Measurements from ENCODE around the gene HS2ST1. TPM values are rescaled to one million over a fixed set of nuclear protein-coding genes. Genes with fewer than 3 reads are reported as not detected.

The HS2ST1 gene
- total and polyA plus RNA-seq, 4 donors: 5.4 to 11.8 (median 8.2) TPM

DNA sequence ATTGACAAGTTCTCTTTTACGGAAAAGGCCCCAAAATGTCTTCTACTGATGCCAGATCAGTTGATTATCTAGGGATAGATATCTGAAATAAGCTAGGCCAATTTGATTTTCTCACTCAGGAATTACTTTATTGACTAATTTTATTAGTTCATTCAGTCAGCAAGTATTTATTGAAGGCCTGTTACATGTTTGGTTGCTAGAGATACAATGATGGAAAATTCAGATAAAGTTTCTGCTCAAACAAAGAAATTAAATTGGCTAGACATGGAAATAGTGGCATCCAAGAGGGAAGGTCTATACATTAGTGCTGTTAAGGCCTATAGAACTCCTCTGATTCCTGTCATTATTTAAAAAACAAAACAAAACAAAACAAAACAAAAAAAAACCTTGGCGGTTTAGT is 56.5 kb downstream of the HS2ST1 start:
- TF ChIP-seq YY1 (IDR thresholded peaks at IDR 0.05) (no peak), SP1 (IDR thresholded peaks at IDR 0.05) (no peak), JUND (IDR thresholded peaks at IDR 0.05) (no peak), TAF1 (conservative IDR thresholded peaks at IDR 0.05) (no peak), RAD21 (IDR thresholded peaks at IDR 0.05) (no peak), GABPA (IDR thresholded peaks at IDR 0.05 in 1 of 2, conservative IDR thresholded peaks at IDR 0.05 in 1 of 2) (no peak), EGR1 (IDR thresholded peaks at IDR 0.05; ENCODE audit: low read depth in 2 of 2) (no peak), FOXA2 (IDR thresholded peaks at IDR 0.05) (no peak), HNF4A (conservative IDR thresholded peaks at IDR 0.05) (no peak), RXRA (IDR thresholded peaks at IDR 0.05) (no peak), FOXA1 (IDR thresholded peaks at IDR 0.05) (no peak), HNF4G (IDR thresholded peaks at IDR 0.05) (no peak), NR2F2 (IDR thresholded peaks at IDR 0.05) (no peak)
- TF ChIP-seq, protein P1, sequence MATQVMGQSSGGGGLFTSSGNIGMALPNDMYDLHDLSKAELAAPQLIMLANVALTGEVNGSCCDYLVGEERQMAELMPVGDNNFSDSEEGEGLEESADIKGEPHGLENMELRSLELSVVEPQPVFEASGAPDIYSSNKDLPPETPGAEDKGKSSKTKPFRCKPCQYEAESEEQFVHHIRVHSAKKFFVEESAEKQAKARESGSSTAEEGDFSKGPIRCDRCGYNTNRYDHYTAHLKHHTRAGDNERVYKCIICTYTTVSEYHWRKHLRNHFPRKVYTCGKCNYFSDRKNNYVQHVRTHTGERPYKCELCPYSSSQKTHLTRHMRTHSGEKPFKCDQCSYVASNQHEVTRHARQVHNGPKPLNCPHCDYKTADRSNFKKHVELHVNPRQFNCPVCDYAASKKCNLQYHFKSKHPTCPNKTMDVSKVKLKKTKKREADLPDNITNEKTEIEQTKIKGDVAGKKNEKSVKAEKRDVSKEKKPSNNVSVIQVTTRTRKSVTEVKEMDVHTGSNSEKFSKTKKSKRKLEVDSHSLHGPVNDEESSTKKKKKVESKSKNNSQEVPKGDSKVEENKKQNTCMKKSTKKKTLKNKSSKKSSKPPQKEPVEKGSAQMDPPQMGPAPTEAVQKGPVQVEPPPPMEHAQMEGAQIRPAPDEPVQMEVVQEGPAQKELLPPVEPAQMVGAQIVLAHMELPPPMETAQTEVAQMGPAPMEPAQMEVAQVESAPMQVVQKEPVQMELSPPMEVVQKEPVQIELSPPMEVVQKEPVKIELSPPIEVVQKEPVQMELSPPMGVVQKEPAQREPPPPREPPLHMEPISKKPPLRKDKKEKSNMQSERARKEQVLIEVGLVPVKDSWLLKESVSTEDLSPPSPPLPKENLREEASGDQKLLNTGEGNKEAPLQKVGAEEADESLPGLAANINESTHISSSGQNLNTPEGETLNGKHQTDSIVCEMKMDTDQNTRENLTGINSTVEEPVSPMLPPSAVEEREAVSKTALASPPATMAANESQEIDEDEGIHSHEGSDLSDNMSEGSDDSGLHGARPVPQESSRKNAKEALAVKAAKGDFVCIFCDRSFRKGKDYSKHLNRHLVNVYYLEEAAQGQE (IDR thresholded peaks at IDR 0.05): no peak
- TF ChIP-seq, protein P2, sequence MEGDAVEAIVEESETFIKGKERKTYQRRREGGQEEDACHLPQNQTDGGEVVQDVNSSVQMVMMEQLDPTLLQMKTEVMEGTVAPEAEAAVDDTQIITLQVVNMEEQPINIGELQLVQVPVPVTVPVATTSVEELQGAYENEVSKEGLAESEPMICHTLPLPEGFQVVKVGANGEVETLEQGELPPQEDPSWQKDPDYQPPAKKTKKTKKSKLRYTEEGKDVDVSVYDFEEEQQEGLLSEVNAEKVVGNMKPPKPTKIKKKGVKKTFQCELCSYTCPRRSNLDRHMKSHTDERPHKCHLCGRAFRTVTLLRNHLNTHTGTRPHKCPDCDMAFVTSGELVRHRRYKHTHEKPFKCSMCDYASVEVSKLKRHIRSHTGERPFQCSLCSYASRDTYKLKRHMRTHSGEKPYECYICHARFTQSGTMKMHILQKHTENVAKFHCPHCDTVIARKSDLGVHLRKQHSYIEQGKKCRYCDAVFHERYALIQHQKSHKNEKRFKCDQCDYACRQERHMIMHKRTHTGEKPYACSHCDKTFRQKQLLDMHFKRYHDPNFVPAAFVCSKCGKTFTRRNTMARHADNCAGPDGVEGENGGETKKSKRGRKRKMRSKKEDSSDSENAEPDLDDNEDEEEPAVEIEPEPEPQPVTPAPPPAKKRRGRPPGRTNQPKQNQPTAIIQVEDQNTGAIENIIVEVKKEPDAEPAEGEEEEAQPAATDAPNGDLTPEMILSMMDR (IDR thresholded peaks at IDR 0.05; ENCODE audit: low read depth, low read length, missing input control): no peak
- TF ChIP-seq, protein P3, sequence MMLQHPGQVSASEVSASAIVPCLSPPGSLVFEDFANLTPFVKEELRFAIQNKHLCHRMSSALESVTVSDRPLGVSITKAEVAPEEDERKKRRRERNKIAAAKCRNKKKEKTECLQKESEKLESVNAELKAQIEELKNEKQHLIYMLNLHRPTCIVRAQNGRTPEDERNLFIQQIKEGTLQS (IDR thresholded peaks at IDR 0.05): no peak
- TF ChIP-seq, protein P4, sequence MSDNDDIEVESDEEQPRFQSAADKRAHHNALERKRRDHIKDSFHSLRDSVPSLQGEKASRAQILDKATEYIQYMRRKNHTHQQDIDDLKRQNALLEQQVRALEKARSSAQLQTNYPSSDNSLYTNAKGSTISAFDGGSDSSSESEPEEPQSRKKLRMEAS (IDR thresholded peaks at IDR 0.05): no peak
- TF ChIP-seq, protein P5, sequence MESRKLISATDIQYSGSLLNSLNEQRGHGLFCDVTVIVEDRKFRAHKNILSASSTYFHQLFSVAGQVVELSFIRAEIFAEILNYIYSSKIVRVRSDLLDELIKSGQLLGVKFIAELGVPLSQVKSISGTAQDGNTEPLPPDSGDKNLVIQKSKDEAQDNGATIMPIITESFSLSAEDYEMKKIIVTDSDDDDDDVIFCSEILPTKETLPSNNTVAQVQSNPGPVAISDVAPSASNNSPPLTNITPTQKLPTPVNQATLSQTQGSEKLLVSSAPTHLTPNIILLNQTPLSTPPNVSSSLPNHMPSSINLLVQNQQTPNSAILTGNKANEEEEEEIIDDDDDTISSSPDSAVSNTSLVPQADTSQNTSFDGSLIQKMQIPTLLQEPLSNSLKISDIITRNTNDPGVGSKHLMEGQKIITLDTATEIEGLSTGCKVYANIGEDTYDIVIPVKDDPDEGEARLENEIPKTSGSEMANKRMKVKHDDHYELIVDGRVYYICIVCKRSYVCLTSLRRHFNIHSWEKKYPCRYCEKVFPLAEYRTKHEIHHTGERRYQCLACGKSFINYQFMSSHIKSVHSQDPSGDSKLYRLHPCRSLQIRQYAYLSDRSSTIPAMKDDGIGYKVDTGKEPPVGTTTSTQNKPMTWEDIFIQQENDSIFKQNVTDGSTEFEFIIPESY (IDR thresholded peaks at IDR 0.05): no peak
- H3K27me3 ChIP-seq (ENCODE audit: control insufficient read depth in 4 of 4, insufficient read depth in 4 of 4, low read length in 3 of 4): no peaks in the 10 kb centered on the region
- WGBS: 49% methylated on average over 2 of the region's 2 CpGs

More for the DNA sequence above, 56.5 kb downstream of the HS2ST1 start:
- no peak overlapping the region for H3K4me3 ChIP-seq (ENCODE audit: low read depth in 1 of 3, low read length in 3 of 3)
- peaks cover 0 to 6% (median 3%) of the 10 kb centered on the region in 4 donors for H3K4me1 ChIP-seq (ENCODE audit: control insufficient read depth in 4 of 4, insufficient read depth in 4 of 4, low read length in 3 of 4)
- no peaks in the 10 kb centered on the region for H3K9me3 ChIP-seq (ENCODE audit: control insufficient read depth in 4 of 4, low read length in 3 of 4)
- no peak for DNase-seq (ENCODE audit: low spot score)
- H3K9ac ChIP-seq (ENCODE audit: low read depth in 1 of 2, low read length in 2 of 2): no peak overlapping the region
- no peak overlapping the region for H3K27ac ChIP-seq (ENCODE audit: low read depth in 1 of 2, low read length in 2 of 2)
- no peaks in the 10 kb centered on the region for H3K36me3 ChIP-seq (ENCODE audit: control insufficient read depth in 4 of 4, insufficient read depth in 3 of 4, low read depth in 1 of 4, low read length in 3 of 4)

Measured in liver (tissue), 9 donors.